Subcutaneous adipose tissue (tissue), 4 donors: ENCODE results near the gene IFIT3. TPM values are rescaled to one million over a fixed set of nuclear protein-coding genes. Genes with fewer than 3 reads are reported as not detected.

Source experiments
- CTCF ChIP-seq: fragments of 450-650 bp; IDR thresholded peaks from one replicate; pipeline ENCODE4 v1.5.1; 2016; ENCODE audit warnings: low read depth, mild to moderate bottlenecking, control low read depth, antibody characterized with exemption, moderate library complexity
- total RNA-seq, 4 donors: library from RNA; depleted of rRNA; stranded (reverse); fragments of >200 nt; gene quantifications; one replicate each; pipeline ENCODE4 v1.1.0, GENCODE V29; 2016

Gene IFIT3
- total RNA-seq, 4 donors from 2014 or later: 8.2 to 46.3 (median 27.6) TPM

GRCh38 chr10:89336241-89336640 lies 8.4 kb downstream of the IFIT3 start:
- no peak for TF ChIP-seq CTCF

- no peak for TF ChIP-seq CTCF
Observed at GRCh38 chr10:89337484-89337883, 9.7 kb downstream of the IFIT3 start.

- no peak for TF ChIP-seq CTCF
Observed at GRCh38 chr10:89338713-89339112, 10.9 kb downstream of the IFIT3 start.

GRCh38 chr10:89339875-89340274 lies 12.1 kb downstream of the IFIT3 start:
- TF ChIP-seq CTCF: no peak

- no peak for TF ChIP-seq CTCF
Observed at GRCh38 chr10:89341649-89342048, 13.9 kb downstream of the IFIT3 start.

GRCh38 chr10:89342206-89342958 lies 14.6 kb downstream of the IFIT3 start:
- no peak for TF ChIP-seq CTCF

- TF ChIP-seq CTCF: no peak
Observed at GRCh38 chr10:89343089-89343767, 15.4 kb downstream of the IFIT3 start.
